PC-9 (cell line): ENCODE data around the gene SORCS2. TPM values are rescaled to one million over a fixed set of nuclear protein-coding genes. Genes with fewer than 3 reads are reported as not detected.

Source experiments
- BruUV-seq: library from RNA; stranded (reverse); fragments of 400-500 nt; replicated peaks from 2 replicates; lab custom pipeline; 2021; lab: Mats Ljungman, UMichigan
- CTCF ChIA-PET: fragments of 300-600 bp; sonication (Branson Sonifier 250); formaldehyde crosslinking; loops from one replicate; lab custom pipeline; 2022; ENCODE audit warnings: antibody characterized with exemption; lab: Charles Lee
- POLR2A ChIA-PET: fragments of 300-600 bp; sonication (Branson Sonifier 250); formaldehyde crosslinking; loops from one replicate; lab custom pipeline; 2022; ENCODE audit warnings: antibody characterized with exemption; ENCODE audit not compliant: unreplicated experiment; lab: Charles Lee
- DNase-seq, 2 experiments: peaks; one replicate each; pipeline versions ENCODE4 v3.0.0 to v3.0.0-alpha.2; 2015 to 2022; ENCODE audit warnings: mixed read lengths in 1 of 2
- H2AFZ ChIP-seq: fragments of 200-600 bp; sonication (generic); 2 replicates; pipeline ENCODE4 v1.8.1; 2017; ENCODE audit warnings: antibody characterized with exemption
- H3F3A ChIP-seq: fragments of 200-600 bp; sonication (generic); 2 replicates; pipeline ENCODE4 v1.8.1; 2017; ENCODE audit warnings: antibody characterized with exemption, mild to moderate bottlenecking, low read depth; ENCODE audit not compliant: insufficient read depth
- H3K27ac ChIP-seq: fragments of 200-600 bp; sonication (generic); 2 replicates; pipeline ENCODE4 v1.6.1; 2016; ENCODE audit warnings: mixed run types
- H3K27me3 ChIP-seq: fragments of 200-600 bp; sonication (generic); 2 replicates; pipeline ENCODE4 v1.6.1; 2016; ENCODE audit warnings: low read depth, mixed run types; ENCODE audit not compliant: insufficient read depth
- H3K36me3 ChIP-seq: fragments of 200-600 bp; sonication (generic); 2 replicates; pipeline ENCODE4 v1.6.1; 2016; ENCODE audit warnings: low read depth, mixed run types
- H3K4me1 ChIP-seq: fragments of 200-600 bp; sonication (generic); replicated peaks from 2 replicates; pipeline ENCODE4 v1.6.1; 2016; ENCODE audit warnings: mixed run types; ENCODE audit not compliant: insufficient read depth
- H3K4me2 ChIP-seq: fragments of 200-600 bp; sonication (generic); 2 replicates; pipeline ENCODE4 v1.6.1; 2017; ENCODE audit warnings: mixed run types
- H3K4me3 ChIP-seq: fragments of 200-600 bp; sonication (generic); 2 replicates; pipeline ENCODE4 v1.6.1; 2016; ENCODE audit warnings: mixed run types
- H3K79me2 ChIP-seq: fragments of 200-600 bp; sonication (generic); 2 replicates; pipeline ENCODE4 v1.6.1; 2017; ENCODE audit warnings: low read depth, mixed run types
- H3K9me2 ChIP-seq: fragments of 200-600 bp; sonication (generic); 2 replicates; pipeline ENCODE4 v1.8.1; 2017; ENCODE audit warnings: mild to moderate bottlenecking; ENCODE audit not compliant: insufficient read depth
- H3K9me3 ChIP-seq: fragments of 200-600 bp; sonication (generic); 2 replicates; pipeline ENCODE4 v1.8.1; 2016; ENCODE audit warnings: low read depth; ENCODE audit not compliant: insufficient read depth
- H4K20me1 ChIP-seq: fragments of 200-600 bp; sonication (generic); 2 replicates; pipeline ENCODE4 v1.8.1; 2017; ENCODE audit not compliant: insufficient read depth
- CTCF ChIP-seq: fragments of 200-600 bp; sonication (generic); conservative IDR thresholded peaks from 2 replicates; pipeline ENCODE4 v1.6.1; 2017; ENCODE audit warnings: mixed run types, antibody characterized with exemption, mild to moderate bottlenecking, moderate library complexity
- EZH2 ChIP-seq: fragments of 200-600 bp; sonication (generic); IDR thresholded peaks from 2 replicates; pipeline ENCODE4 v1.8.0; 2017; ENCODE audit warnings: antibody characterized with exemption, low read depth
- intact Hi-C: fragments of 100-400 bp; cut with micrococcal nuclease; formaldehyde crosslinking; loops from one replicate; pipeline ENCODE4 v1.10.0; 2022; ENCODE audit not compliant: unreplicated experiment
- total RNA-seq: library from RNA; stranded (reverse); gene quantifications from 2 replicates; pipeline ENCODE4 v1.2.3, GENCODE V29; 2021

SORCS2 gene
- total RNA-seq, 1 experiment from 2014 or later: 25.8 TPM

- Histone ChIP-seq H3K27me3 (no peaks in the 10 kb centered on the region), H3K79me2 (no peaks in the 10 kb centered on the region), H3K4me1 (no peaks in the 10 kb centered on the region), H4K20me1 (no peaks in the 10 kb centered on the region), H2AFZ (no peak overlapping the region), H3K4me3 (no peak overlapping the region), H3K9me3 (no peaks in the 10 kb centered on the region), H3K27ac (no peak overlapping the region), H3K4me2 (no peak overlapping the region), H3F3A (no peaks in the 10 kb centered on the region), H3K9me2 (no peaks in the 10 kb centered on the region), H3K36me3 (no peaks in the 10 kb centered on the region)
- POLR2A ChIA-PET: no interaction called here
- no TSS peak for BruUV-seq
- TF ChIP-seq EZH2: no peak
- no peak for TF ChIP-seq CTCF
- CTCF ChIA-PET: interaction anchor here (0.6 kb wide), 1 partner anchor 35 kb away, joined by 4 read pairs; no protein-coding TSS in a partner anchor
- intact Hi-C loops: no loop called here
- DNase-seq: no peak
Observed at GRCh38 chr4:7487502-7487901, 295.2 kb downstream of the SORCS2 start.

GRCh38 chr4:7487998-7488671 is 295.8 kb downstream of the SORCS2 start:
- intact Hi-C loops: no loop called here
- Histone ChIP-seq H3K27ac (no peak overlapping the region), H3K36me3 (no peaks in the 10 kb centered on the region), H3K27me3 (no peaks in the 10 kb centered on the region), H3K9me2 (no peaks in the 10 kb centered on the region), H4K20me1 (no peaks in the 10 kb centered on the region), H3K9me3 (no peaks in the 10 kb centered on the region), H2AFZ (no peak overlapping the region), H3K4me1 (no peaks in the 10 kb centered on the region), H3K4me3 (no peak overlapping the region), H3F3A (no peaks in the 10 kb centered on the region), H3K4me2 (no peak overlapping the region), H3K79me2 (no peaks in the 10 kb centered on the region)
- TF ChIP-seq CTCF: no peak
- no peak for TF ChIP-seq EZH2
- no peak for DNase-seq
- BruUV-seq: no TSS peak
- ChIA-PET CTCF (interaction anchor here (0.6 kb wide), 1 partner anchor 36 kb away, joined by 4 read pairs; no protein-coding TSS in a partner anchor), POLR2A (no interaction called here)

- TF ChIP-seq EZH2: no peak
- TF ChIP-seq CTCF: no peak
- no peaks in the 10 kb centered on the region for H3K27me3 ChIP-seq
- H2AFZ ChIP-seq: no peak overlapping the region
- no peak overlapping the region for H3K4me3 ChIP-seq
- H4K20me1 ChIP-seq: no peaks in the 10 kb centered on the region
- intact Hi-C loops: no loop called here
- no peak overlapping the region for H3K4me2 ChIP-seq
- POLR2A ChIA-PET: no interaction called here
- no peaks in the 10 kb centered on the region for H3K9me2 ChIP-seq
- DNase-seq: no peak
- CTCF ChIA-PET: no interaction called here
- no peaks in the 10 kb centered on the region for H3F3A ChIP-seq
- no peaks in the 10 kb centered on the region for H3K79me2 ChIP-seq
- no peak overlapping the region for H3K27ac ChIP-seq
- no TSS peak for BruUV-seq
- no peaks in the 10 kb centered on the region for H3K9me3 ChIP-seq
- H3K4me1 ChIP-seq: no peaks in the 10 kb centered on the region
- no peaks in the 10 kb centered on the region for H3K36me3 ChIP-seq
Observed at GRCh38 chr4:7491915-7492314, 299.6 kb downstream of the SORCS2 start.
